Activated CD4-positive, CD25-positive, alpha-beta regulatory T cell treated with anti-CD3 and anti-CD28 coated beads, Interleukin-2, amount 50 U/mL, for 16 hours (primary cell): Measurements from ENCODE around the gene TAAR5.
"Not testable (repeated sequence)": the region's sequence is repeated elsewhere in the genome, so short reads cannot be mapped to it uniquely, and the experiment has no call there.

Experiments
- DNase-seq: peaks from one replicate; pipeline ENCODE4 v3.0.0-alpha.2; 2020; ENCODE audit warnings: low read depth, low spot score

TAAR5 gene

GRCh38 chr6:132589454-132589853 lies at the start of gene TAAR5:
Gene TAAR5 (minus strand): TSS chr6:132589741. CDS start chr6:132589686, 55 bp downstream.
- DNase-seq, result no peak

- not testable (repeated sequence) for DNase-seq
Observed at GRCh38 chr6:132637135-132637534, 47.6 kb upstream of the TAAR5 start.

GRCh38 chr6:132635906-132636305 lies 46.4 kb upstream of the TAAR5 start:
- DNase-seq, result not testable (repeated sequence)

- DNase-seq, result not testable (repeated sequence)
Observed at GRCh38 chr6:132635288-132635687, 45.7 kb upstream of the TAAR5 start.

- DNase-seq, result no peak
Observed at GRCh38 chr6:132634796-132635195, 45.3 kb upstream of the TAAR5 start.

- no peak for DNase-seq
Observed at GRCh38 chr6:132633362-132633761, 43.8 kb upstream of the TAAR5 start.

GRCh38 chr6:132624175-132624574 lies 34.6 kb upstream of the TAAR5 start, which contains the start of gene TAAR2:
Gene TAAR2 (minus strand): TSS chr6:132624275. CDS start chr6:132624275, 0 bp downstream.
- no peak for DNase-seq

GRCh38 chr6:132623106-132623845 lies 33.7 kb upstream of the TAAR5 start:
- no peak for DNase-seq

GRCh38 chr6:132616677-132617076 lies 27.1 kb upstream of the TAAR5 start:
- no peak for DNase-seq

GRCh38 chr6:132614554-132614953 lies 25.0 kb upstream of the TAAR5 start:
- DNase-seq, result no peak

- DNase-seq, result no peak
Observed at GRCh38 chr6:132612449-132613108, 23.0 kb upstream of the TAAR5 start.

GRCh38 chr6:132611616-132612015 lies 22.1 kb upstream of the TAAR5 start:
- DNase-seq, result no peak

GRCh38 chr6:132607544-132608233 lies 18.1 kb upstream of the TAAR5 start:
- no peak for DNase-seq

GRCh38 chr6:132604635-132605152 lies 15.2 kb upstream of the TAAR5 start:
- no peak for DNase-seq

- not testable (repeated sequence) for DNase-seq
Observed at GRCh38 chr6:132600900-132601299, 11.4 kb upstream of the TAAR5 start.

GRCh38 chr6:132598473-132598872 lies 8.9 kb upstream of the TAAR5 start:
- no peak for DNase-seq

- no peak for DNase-seq
Observed at GRCh38 chr6:132596201-132596600, 6.7 kb upstream of the TAAR5 start.

GRCh38 chr6:132592855-132593254 lies 3.3 kb upstream of the TAAR5 start:
- no peak for DNase-seq

- DNase-seq, result no peak
Observed at GRCh38 chr6:132590362-132590761, 821 bp upstream of the TAAR5 start.

GRCh38 chr6:132587424-132587823 lies 2.1 kb downstream of the TAAR5 start:
- no peak for DNase-seq

- no peak for DNase-seq
Observed at GRCh38 chr6:132584698-132585097, 4.8 kb downstream of the TAAR5 start.

GRCh38 chr6:132571774-132572173 lies 17.8 kb downstream of the TAAR5 start:
- DNase-seq, result no peak
